ENCODE data around the gene EPSTI1.

Gene EPSTI1

GRCh38 chr13:43033038-43033437 lies 41.0 kb upstream of the EPSTI1 start:
- ATAC-seq: no peak

GRCh38 chr13:43031881-43032280 lies 39.8 kb upstream of the EPSTI1 start:
- ATAC-seq: no peak
- TF ChIP-seq ARNTL (CRISPR knock-in tag; IDR thresholded peaks at IDR 0.05; ENCODE audit: borderline replicate concordance, low read depth): no peak
- no peak for TF ChIP-seq ZNF565 (CRISPR knock-in tag; conservative IDR thresholded peaks at IDR 0.05; ENCODE audit: low read depth)
- no peak for TF ChIP-seq CSRNP3 (CRISPR knock-in tag; IDR thresholded peaks at IDR 0.05)
- TF ChIP-seq ISL1 (CRISPR knock-in tag; IDR thresholded peaks at IDR 0.05): no peak
- TF ChIP-seq OSR1 (CRISPR knock-in tag; IDR thresholded peaks at IDR 0.05): no peak
- TF ChIP-seq ZNF8 (CRISPR knock-in tag; IDR thresholded peaks at IDR 0.05): no peak
- no peak for TF ChIP-seq PPARA (CRISPR knock-in tag; IDR thresholded peaks at IDR 0.05; ENCODE audit: borderline replicate concordance)
- no peak for TF ChIP-seq RARB (CRISPR knock-in tag; IDR thresholded peaks at IDR 0.05)
- TF ChIP-seq ZNF70 (CRISPR knock-in tag; IDR thresholded peaks at IDR 0.05): no peak
- no peak for TF ChIP-seq CREB5 (CRISPR knock-in tag; IDR thresholded peaks at IDR 0.05; ENCODE audit: low read depth)
- no peak for TF ChIP-seq BACH2 (CRISPR knock-in tag; IDR thresholded peaks at IDR 0.05; ENCODE audit: borderline replicate concordance)
- TF ChIP-seq GLIS3 (CRISPR knock-in tag; IDR thresholded peaks at IDR 0.05): no peak
- no peak for TF ChIP-seq CSDC2 (CRISPR knock-in tag; IDR thresholded peaks at IDR 0.05)

More at GRCh38 chr13:43033038-43033437, 41.0 kb upstream of the EPSTI1 start:
- TF ChIP-seq TCF4 (CRISPR knock-in tag; IDR thresholded peaks at IDR 0.05; ENCODE audit: borderline replicate concordance): no peak
- no peak for TF ChIP-seq CREB5 (CRISPR knock-in tag; IDR thresholded peaks at IDR 0.05; ENCODE audit: low read depth)
- no peak for TF ChIP-seq ZNF70 (CRISPR knock-in tag; IDR thresholded peaks at IDR 0.05)
- no peak for TF ChIP-seq ZFP3 (CRISPR knock-in tag; IDR thresholded peaks at IDR 0.05)
- TF ChIP-seq TOX (CRISPR knock-in tag; IDR thresholded peaks at IDR 0.05; ENCODE audit: borderline replicate concordance): no peak
- TF ChIP-seq PATZ1 (CRISPR knock-in tag; IDR thresholded peaks at IDR 0.05; ENCODE audit: borderline replicate concordance): no peak
- TF ChIP-seq ZFP30 (CRISPR knock-in tag; IDR thresholded peaks at IDR 0.05): no peak
- TF ChIP-seq OSR1 (CRISPR knock-in tag; IDR thresholded peaks at IDR 0.05): no peak
- no peak for TF ChIP-seq PPARA (CRISPR knock-in tag; IDR thresholded peaks at IDR 0.05; ENCODE audit: borderline replicate concordance)

- no peak for TF ChIP-seq SNAI2 (CRISPR knock-in tag; IDR thresholded peaks at IDR 0.05)
- TF ChIP-seq BACH2 (CRISPR knock-in tag; IDR thresholded peaks at IDR 0.05; ENCODE audit: borderline replicate concordance): no peak
- TF ChIP-seq OSR1 (CRISPR knock-in tag; IDR thresholded peaks at IDR 0.05): no peak
- ATAC-seq: no peak
These were observed 38.5 kb upstream of the EPSTI1 start for GRCh38 chr13:43030548-43030947.

GRCh38 chr13:43026262-43026661 lies 34.2 kb upstream of the EPSTI1 start:
- TF ChIP-seq ZFP3 (CRISPR knock-in tag; IDR thresholded peaks at IDR 0.05): no peak
- TF ChIP-seq POU6F1 (CRISPR knock-in tag; IDR thresholded peaks at IDR 0.05; ENCODE audit: borderline replicate concordance, low read depth): no peak
- no peak for TF ChIP-seq PATZ1 (CRISPR knock-in tag; IDR thresholded peaks at IDR 0.05; ENCODE audit: borderline replicate concordance)
- TF ChIP-seq OSR1 (CRISPR knock-in tag; IDR thresholded peaks at IDR 0.05): no peak
- no peak for TF ChIP-seq CSRNP3 (CRISPR knock-in tag; IDR thresholded peaks at IDR 0.05)
- TF ChIP-seq ESRRG (CRISPR knock-in tag; IDR thresholded peaks at IDR 0.05): no peak
- no peak for TF ChIP-seq CREB5 (CRISPR knock-in tag; IDR thresholded peaks at IDR 0.05; ENCODE audit: low read depth)
- TF ChIP-seq GLIS3 (CRISPR knock-in tag; IDR thresholded peaks at IDR 0.05): no peak
- no peak for TF ChIP-seq ZC3H10 (CRISPR knock-in tag; IDR thresholded peaks at IDR 0.05)
- TF ChIP-seq ZNF565 (CRISPR knock-in tag; conservative IDR thresholded peaks at IDR 0.05; ENCODE audit: low read depth): no peak
- no peak for TF ChIP-seq BACH2 (CRISPR knock-in tag; IDR thresholded peaks at IDR 0.05; ENCODE audit: borderline replicate concordance)
- TF ChIP-seq ARNTL (CRISPR knock-in tag; IDR thresholded peaks at IDR 0.05; ENCODE audit: borderline replicate concordance, low read depth): no peak
- no peak for TF ChIP-seq TCF4 (CRISPR knock-in tag; IDR thresholded peaks at IDR 0.05; ENCODE audit: borderline replicate concordance)
- ATAC-seq: no peak

All from SK-N-SH treated with all-trans-retinoic acid at 6 μM for 48 hours (cell line).